SK-N-SH (cell line): ENCODE results near the gene TRIM68.

Source experiments
- CHD2 ChIP-seq: fragments of 150-350 bp; IDR thresholded peaks from 2 replicates; pipeline ENCODE4 v1.6.1; 2018; ENCODE audit warnings: low read length; ENCODE audit not compliant: partially characterized antibody
- CTCF ChIP-seq: fragments of 200-600 bp; sonication (generic); IDR thresholded peaks from 2 replicates; pipeline ENCODE4 v1.6.1; 2017; ENCODE audit warnings: antibody characterized with exemption, mild to moderate bottlenecking, moderate library complexity
- EZH2phosphoT487 ChIP-seq: fragments of 200-600 bp; sonication (generic); IDR thresholded peaks from 2 replicates; pipeline ENCODE4 v1.6.1; 2017; ENCODE audit warnings: low read depth, mixed run types, mild to moderate bottlenecking, antibody characterized with exemption, moderate library complexity, borderline replicate concordance
- GATA2 ChIP-seq: sonication (generic); formaldehyde crosslinking; IDR thresholded peaks from 2 replicates; pipeline ENCODE4 v1.5.0; 2020; ENCODE audit warnings: mild to moderate bottlenecking, missing genetic modification reagents
- RFX5 ChIP-seq: IDR thresholded peaks from 2 replicates; pipeline ENCODE4 v1.6.1; 2012; ENCODE audit warnings: mild to moderate bottlenecking, improper control_type of control experiment, low read length
- TF ChIP-seq, protein P1 (sequence below): IDR thresholded peaks from 2 replicates; pipeline ENCODE4 v1.6.1; 2012; ENCODE audit warnings: mild to moderate bottlenecking, low read depth, low read length, moderate library complexity

DNA sequence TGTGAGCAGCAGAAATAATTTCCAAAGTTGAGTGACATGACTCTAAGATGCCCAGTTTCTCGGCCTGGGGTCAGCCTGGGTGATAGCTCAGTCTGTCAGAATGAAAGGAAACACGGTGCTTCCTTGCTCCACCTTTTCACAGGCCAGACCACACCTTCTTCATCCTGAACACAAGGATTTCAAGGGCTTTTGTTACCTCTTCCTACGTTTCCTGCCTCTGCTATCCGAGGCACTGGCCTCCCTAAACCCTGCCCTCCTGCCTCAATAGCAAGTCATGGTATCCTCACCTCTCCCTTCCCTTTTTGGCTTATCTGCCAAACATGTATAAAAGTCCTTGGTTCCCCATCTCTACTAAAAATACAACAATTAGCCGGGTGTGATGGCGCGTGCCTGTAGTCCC, 34.0 kb upstream of the TRIM68 start:
- TF ChIP-seq, protein P1, sequence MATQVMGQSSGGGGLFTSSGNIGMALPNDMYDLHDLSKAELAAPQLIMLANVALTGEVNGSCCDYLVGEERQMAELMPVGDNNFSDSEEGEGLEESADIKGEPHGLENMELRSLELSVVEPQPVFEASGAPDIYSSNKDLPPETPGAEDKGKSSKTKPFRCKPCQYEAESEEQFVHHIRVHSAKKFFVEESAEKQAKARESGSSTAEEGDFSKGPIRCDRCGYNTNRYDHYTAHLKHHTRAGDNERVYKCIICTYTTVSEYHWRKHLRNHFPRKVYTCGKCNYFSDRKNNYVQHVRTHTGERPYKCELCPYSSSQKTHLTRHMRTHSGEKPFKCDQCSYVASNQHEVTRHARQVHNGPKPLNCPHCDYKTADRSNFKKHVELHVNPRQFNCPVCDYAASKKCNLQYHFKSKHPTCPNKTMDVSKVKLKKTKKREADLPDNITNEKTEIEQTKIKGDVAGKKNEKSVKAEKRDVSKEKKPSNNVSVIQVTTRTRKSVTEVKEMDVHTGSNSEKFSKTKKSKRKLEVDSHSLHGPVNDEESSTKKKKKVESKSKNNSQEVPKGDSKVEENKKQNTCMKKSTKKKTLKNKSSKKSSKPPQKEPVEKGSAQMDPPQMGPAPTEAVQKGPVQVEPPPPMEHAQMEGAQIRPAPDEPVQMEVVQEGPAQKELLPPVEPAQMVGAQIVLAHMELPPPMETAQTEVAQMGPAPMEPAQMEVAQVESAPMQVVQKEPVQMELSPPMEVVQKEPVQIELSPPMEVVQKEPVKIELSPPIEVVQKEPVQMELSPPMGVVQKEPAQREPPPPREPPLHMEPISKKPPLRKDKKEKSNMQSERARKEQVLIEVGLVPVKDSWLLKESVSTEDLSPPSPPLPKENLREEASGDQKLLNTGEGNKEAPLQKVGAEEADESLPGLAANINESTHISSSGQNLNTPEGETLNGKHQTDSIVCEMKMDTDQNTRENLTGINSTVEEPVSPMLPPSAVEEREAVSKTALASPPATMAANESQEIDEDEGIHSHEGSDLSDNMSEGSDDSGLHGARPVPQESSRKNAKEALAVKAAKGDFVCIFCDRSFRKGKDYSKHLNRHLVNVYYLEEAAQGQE, result no peak
- TF ChIP-seq CTCF, result no peak
- no peak for TF ChIP-seq RFX5
- no peak for TF ChIP-seq EZH2phosphoT487
- no peak for TF ChIP-seq GATA2 (CRISPR knock-in tag)
- no peak for TF ChIP-seq CHD2
